GM13977 (cell line): ENCODE measurements around the gene WDR19.
"Not testable (repeated sequence)": the region's sequence is repeated elsewhere in the genome, so short reads cannot be mapped to it uniquely, and the experiment has no call there.

ENCODE experiments used
- DNase-seq: peaks from one replicate; pipeline ENCODE4 v3.0.0; 2012; ENCODE audit warnings: low spot score
- in situ Hi-C: fragments of 300-500 bp; cut with MboI; formaldehyde crosslinking; loops from one replicate; pipeline ENCODE4 v1.12.0; 2022; ENCODE audit warnings: low sequenced_read_pairs, low pct_unique_long_range_greater_than_20kb, mixed read lengths, inconsistent platforms; ENCODE audit not compliant: unreplicated experiment
- TF ChIP-seq, protein P1 (sequence below): IDR thresholded peaks from 2 replicates; pipeline ENCODE4 v1.5.1; 2012; ENCODE audit warnings: mild to moderate bottlenecking, control low read depth; ENCODE audit not compliant: insufficient read depth; ENCODE audit errors: extremely low read depth, missing control alignments

The WDR19 gene

DNA sequence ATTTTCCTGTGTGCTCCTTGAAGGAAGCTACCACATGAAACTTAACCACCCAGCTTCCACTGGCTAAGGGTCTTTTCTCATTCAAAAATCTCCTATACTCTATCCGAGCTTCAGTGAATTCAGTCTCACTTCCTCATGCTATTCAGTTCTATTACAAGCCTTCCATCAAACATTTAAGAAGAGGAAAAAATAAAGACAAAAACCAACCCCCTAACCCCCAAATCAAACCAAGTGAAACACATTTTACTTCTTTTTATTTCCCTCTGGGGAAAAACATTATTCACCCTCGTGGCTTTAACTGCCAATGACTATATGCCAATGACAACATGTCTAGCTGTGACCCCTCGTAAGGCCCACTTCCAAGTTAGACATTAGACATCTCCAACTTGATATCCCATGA, 16.2 kb upstream of the WDR19 start:
- no peak for DNase-seq
- in situ Hi-C loops, result no loop called here
- TF ChIP-seq, protein P1, sequence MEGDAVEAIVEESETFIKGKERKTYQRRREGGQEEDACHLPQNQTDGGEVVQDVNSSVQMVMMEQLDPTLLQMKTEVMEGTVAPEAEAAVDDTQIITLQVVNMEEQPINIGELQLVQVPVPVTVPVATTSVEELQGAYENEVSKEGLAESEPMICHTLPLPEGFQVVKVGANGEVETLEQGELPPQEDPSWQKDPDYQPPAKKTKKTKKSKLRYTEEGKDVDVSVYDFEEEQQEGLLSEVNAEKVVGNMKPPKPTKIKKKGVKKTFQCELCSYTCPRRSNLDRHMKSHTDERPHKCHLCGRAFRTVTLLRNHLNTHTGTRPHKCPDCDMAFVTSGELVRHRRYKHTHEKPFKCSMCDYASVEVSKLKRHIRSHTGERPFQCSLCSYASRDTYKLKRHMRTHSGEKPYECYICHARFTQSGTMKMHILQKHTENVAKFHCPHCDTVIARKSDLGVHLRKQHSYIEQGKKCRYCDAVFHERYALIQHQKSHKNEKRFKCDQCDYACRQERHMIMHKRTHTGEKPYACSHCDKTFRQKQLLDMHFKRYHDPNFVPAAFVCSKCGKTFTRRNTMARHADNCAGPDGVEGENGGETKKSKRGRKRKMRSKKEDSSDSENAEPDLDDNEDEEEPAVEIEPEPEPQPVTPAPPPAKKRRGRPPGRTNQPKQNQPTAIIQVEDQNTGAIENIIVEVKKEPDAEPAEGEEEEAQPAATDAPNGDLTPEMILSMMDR, result no peak

DNA sequence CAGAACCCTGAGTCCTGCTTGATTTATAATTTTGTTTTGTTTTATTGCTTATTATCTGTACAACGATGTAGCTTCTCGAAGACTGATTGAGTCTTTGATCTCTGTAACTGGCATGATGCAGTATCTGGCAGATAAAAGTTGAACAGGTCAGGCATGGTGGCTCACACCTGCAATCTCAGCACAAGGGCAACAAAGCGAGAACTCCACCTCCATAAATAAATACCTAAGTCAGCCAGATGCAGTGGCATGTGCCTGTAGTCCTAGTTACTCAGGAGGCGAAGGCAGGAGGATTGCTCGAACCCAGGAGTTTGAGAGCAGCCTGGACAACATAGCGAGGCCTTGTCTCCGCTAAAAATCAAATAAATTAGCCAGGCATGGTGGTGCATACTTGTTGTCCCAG, 15.7 kb upstream of the WDR19 start:
- in situ Hi-C loops, result no loop called here
- DNase-seq, result no peak
- TF ChIP-seq, protein P1, result no peak

DNA sequence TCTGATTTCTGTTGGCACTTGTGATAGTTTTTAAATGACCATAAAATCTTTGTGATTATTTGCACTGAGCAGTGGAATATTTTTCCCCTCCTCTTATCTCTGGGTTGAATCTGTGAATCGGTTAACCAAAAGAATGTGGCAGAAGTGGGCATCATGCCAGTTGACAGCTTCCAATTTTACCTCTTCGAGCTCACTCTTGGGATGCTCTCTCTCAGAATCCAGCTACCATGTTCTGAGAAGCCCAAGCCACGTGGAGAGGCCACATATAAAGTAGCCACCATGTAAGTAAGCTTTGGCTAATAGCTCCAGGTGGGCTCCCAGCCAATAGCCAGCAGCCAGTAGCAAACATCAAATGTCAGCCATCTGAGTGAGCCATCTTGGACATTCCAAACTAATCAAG, 12.9 kb upstream of the WDR19 start:
- in situ Hi-C loops, result no loop called here
- DNase-seq, result no peak
- TF ChIP-seq, protein P1, result no peak

DNA sequence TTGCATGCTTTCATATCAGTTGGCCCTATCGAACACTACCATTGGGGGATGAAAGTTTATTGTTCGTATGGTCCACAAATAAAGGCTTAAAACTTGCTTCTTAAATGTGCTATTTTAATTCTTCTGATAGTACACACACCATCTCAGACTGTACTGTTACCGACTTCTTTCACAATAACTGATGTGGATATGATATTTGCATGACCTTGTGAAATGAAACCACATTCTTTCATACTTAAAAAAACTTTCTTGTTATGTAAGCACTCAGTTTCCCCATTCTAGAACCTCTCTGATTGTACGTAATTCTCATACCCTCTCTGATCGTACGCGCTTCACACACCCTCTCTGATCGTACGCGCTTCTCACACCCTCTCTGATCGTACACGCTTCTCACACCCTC, 12.0 kb upstream of the WDR19 start:
- TF ChIP-seq, protein P1, result no peak
- in situ Hi-C loops, result no loop called here
- DNase-seq, result no peak

DNA sequence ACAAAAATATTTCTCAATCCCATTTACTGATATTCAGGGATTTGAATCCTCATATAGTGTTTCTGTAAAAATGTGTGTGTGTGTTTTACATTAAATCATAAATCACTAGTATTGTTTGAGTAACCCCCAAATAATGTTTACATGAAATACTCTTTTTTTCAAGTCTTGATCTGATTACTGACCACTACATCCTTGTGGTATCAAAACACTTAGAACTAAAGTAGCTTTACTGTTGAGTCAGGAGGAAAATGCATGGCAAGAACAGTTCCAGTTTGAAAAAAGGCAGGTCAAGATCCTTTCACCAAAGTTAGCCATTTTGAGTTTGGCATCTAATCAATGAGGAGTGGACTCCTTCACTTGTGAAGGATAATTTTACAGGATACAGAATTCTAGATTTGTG, 3.6 kb upstream of the WDR19 start:
- TF ChIP-seq, protein P1, result no peak
- DNase-seq, result no peak
- in situ Hi-C loops, result no loop called here

DNA sequence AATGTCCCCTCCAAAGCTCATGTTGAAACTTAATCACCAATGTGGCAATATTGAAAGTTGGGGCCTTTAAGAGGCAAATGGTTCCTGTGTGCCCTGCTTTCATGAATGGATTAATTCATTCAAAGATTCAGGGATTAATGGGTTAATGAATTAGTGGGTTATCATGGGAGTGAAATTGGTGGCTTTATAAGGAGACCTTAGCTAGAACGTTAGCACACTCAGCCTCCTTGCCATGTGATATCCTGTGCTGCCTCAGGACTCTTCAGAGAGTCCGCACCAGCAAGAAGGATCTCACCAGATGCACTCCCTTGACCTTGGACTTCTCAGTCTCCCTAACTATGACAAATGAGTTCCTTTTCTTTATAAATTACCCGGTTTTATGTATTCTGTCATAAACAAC, 2.6 kb upstream of the WDR19 start:
- in situ Hi-C loops, result no loop called here
- TF ChIP-seq, protein P1, result no peak
- DNase-seq, result no peak

DNA sequence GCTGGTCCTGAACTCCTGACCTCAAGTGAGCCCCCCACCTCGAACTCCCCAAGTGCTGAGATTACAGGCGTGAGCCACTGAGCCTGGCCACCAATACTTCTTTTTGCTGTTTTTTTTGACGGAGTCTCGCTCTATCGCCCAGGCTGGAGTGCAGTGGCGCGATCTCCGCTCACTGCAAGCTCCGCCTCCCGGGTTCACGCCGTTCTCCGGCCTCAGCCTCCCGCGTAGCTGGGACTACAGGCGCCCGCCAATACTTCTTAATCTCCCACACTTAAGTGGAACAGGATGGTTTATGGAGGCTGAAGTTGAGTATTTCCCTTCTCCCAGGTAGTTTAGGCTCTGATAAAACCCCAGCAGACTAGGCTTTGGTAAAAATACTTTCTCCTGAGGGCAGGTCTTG, 1.7 kb upstream of the WDR19 start:
- in situ Hi-C loops, DNase-seq: not testable (repeated sequence)
